HG03460 (cell line): Measurements from ENCODE around the gene WDR27.
"Not testable (repeated sequence)": the region's sequence is repeated elsewhere in the genome, so short reads cannot be mapped to it uniquely, and the experiment has no call there.

Experiments used
- ATAC-seq: cut with Tn5 transposase; IDR thresholded peaks from one replicate; pipeline ENCODE4 v1.9.1; 2021; ENCODE audit not compliant: unreplicated experiment

Gene WDR27

GRCh38 chr6:169452117-169452868 is 249.5 kb downstream of the WDR27 start:
- ATAC-seq = no peak

GRCh38 chr6:169451065-169451838 is 250.6 kb downstream of the WDR27 start:
- no peak for ATAC-seq

- no peak for ATAC-seq
Measured at GRCh38 chr6:169450097-169450496, 251.7 kb downstream of the WDR27 start.

DNA sequence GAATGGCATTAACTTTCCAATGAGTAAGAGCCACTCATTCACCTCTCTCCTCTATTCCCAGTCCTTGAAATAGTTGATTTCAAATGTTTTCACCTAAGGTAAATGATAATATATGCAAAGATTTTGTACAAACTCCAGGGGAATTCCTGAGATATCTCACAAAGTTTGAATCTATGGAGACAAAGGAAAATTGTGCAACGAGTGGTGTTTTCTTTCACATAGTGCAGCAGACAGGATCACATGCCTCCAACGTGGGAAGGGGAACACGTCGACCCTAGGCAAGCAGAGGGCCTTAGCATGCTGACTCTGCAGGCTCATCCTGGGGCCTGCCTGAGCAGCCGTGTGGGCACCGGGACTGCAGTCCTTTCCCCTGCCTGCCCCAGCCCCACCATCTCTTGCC is 252.6 kb downstream of the WDR27 start:
- no peak for ATAC-seq

- ATAC-seq = no peak
Measured at GRCh38 chr6:169445661-169446581, 255.9 kb downstream of the WDR27 start.

GRCh38 chr6:169445227-169445626 is 256.6 kb downstream of the WDR27 start:
- no peak for ATAC-seq

- ATAC-seq = no peak
Measured at GRCh38 chr6:169441292-169441691, 260.5 kb downstream of the WDR27 start.

DNA sequence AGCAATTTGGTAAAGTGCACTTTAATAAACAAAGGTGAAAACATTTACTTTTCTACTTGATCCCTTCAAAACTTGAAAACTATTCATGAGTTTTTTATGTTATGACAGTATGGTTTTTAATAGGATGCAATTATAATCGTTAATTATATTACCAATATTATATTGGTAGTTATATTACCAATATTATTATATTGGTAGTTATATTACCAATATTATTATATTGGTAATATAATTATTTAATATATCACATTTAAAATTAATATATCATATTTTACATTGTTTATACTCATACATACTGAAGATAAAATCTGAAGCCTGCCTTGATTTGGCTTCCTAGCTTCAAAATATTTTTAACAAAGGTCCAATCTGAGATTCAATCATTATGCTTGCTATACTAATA is 262.1 kb downstream of the WDR27 start:
- ATAC-seq = no peak

DNA sequence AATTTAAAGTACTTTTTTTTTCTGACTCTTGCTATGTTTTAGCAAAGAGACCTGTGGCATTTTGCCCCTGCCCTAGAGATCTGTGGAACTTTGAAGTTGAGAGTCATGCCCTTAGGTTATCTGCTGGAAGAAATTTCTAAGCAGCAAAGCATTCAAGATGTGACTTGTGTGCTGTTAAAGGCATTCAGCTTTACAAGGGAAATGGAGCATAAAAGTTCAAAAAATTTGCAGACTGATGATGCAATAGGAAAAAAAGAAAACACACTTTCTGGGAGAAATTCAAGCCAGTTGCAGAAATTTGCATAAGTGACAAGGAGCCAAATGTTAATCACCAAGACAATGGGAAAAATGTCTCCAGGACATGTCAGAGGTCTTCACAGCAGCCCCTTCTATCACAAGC is 267.3 kb downstream of the WDR27 start:
- ATAC-seq = not testable (repeated sequence)

DNA sequence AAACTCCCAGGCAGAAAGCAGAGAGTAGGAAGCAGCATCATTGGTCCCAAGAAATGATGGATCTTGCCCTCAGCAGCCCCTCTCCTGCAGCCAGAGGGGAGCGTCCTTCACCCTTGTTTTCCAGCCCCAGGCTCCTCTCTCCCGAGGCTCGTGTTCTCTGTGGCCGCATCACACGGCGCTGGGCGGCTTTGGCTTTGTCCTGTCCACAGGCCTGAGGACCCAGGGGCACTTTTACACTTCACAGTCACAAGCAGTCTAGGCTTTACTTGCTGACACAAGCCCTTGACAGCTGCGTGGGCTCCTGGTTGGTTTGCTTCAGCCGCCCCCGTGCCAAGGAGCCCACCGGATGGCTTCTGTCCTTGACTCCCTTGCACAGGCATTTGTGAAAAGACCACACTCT is 272.8 kb downstream of the WDR27 start:
- no peak for ATAC-seq

DNA sequence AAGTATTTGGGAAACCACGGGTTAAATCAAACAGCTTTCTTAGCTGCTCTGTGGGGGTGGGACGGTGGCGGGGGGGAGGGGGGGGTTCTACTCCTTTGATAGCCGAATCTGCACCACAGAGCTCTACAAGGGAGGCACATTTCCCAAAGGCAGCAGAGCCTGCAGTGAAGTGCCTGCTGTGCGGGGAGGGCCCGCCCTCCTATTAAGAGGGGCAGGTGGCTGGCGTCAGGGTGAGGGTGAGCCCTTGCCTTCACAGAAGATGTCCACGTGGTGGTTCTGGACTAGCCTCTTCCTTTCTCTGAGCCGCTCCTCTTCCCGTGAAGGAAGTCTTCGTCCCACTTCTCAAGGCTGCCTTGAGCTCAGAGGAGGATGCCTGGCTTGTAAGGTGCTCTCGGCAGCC is 273.3 kb downstream of the WDR27 start:
- ATAC-seq = no peak

DNA sequence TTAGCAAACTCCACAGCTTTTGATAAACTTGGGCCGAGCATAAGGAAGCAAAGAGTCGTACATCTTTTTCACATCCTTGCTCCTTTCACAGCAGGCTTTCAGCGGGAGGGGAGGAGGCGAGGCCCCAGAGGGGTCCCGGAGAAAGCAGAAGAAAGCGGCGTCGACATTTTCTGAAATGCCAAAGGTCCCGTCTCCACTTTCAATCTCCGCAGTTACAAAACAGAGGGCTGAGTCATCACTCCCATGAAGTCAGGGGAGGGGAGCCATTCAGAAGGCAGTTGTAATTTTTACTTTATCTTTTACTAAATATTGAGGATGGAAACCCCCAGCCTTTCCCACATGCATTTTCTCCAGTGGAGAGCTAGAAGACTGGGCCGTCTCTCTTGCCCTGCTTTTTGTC is 274.0 kb downstream of the WDR27 start:
- no peak for ATAC-seq

DNA sequence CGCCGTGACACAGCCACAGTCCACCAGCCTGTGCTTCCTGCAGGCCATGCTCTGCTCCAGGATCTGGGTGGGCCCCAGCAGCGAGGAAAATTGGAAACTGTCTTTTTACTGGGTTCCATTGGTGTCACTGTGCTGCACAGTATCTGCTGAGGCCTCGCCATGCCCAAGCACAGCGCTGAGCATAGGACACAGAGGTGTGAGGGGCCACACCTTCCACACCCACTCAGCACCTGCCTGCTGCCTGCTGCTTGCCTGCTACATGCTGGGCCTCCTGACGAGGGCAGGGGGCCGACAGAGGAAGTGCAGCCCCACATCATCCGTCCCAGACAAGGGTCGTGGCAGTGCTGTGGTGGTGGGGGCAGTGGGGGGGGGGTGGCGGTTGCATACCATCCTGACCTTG is 275.2 kb downstream of the WDR27 start:
- ATAC-seq = no peak

- ATAC-seq = no peak
Measured at GRCh38 chr6:169425628-169426370, 276.0 kb downstream of the WDR27 start.

- ATAC-seq = no peak
Measured at GRCh38 chr6:169424821-169425240, 277.0 kb downstream of the WDR27 start.

- ATAC-seq = no peak
Measured at GRCh38 chr6:169424149-169424804, 277.6 kb downstream of the WDR27 start.

DNA sequence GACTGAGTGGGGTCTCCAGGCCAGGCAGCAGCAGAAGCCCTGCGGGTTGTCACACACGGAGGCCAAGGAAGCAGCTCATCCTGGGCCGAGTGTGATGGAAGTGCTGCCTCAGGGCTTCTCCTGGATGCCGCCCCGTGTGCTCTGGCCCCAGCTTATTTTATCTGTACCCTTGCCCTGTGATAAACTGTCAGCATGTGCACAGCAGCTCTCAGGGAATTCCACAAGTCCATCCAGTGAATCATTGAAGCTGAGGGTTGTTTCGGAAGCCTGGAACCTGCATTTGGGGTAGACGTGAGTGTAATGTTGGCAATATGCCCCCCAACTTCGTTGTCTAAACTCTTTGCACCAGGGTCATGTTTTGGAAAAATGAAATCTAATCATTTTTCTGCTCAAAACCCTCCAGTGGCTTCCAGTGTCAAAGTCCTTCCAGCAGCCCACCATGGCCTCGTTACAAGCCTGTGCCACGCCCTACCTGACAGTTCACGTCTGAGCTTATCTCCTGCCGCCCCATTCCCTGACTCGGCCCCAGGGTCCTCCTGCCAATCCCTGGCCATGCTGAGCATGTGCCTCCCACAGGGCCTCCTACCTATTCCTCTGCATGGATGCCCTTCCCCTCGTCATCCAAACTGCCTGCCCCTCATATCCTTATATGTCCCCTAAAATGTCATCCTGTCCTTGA is 280.1 kb downstream of the WDR27 start:
- no peak for ATAC-seq

DNA sequence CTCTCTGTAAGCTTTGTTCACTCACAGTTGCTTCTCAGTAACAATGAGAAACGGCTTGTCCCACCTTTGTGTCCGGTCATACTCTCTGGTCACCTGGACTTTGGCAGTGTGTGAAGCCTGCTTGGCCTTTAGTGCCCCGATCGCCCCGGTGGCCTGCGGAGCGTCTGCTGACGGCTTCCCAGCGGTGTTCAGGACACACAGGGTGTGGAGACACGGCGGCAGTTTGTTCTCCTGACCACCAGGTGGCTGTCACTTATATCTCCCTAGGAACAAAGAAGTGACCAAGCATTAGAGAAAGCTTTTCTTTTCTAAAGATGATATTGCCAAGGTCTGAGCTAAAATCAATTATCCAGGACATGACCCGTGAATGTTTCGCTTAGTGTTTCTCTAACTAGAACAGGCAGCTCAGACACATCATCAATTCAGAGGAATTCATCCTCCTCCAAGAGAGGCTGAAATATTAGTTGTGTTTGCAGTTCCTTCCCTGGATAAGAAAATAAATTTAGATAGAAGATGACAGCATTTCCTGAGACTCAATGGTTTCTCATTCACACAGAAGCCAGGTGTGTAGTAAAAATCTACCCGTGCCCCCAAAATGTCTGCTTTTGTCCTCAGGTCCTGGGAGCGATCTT is 280.8 kb downstream of the WDR27 start:
- ATAC-seq = no peak

DNA sequence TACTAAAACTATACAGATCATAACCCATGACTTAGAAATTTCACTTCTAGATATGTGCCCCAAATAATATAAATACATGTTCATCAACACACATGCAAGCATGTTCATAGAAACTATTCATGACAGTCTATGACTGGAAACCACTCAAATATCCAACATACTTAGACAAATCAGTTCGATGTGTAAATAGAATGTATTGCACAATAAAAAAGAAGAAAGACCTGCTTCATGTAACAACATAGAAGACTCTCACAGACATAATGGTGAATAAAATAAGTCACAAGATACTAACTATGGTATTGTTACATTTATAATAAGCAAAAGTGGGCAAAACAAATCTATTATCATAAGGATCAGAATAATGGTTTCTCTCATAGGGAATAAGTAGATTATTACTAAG is 284.7 kb downstream of the WDR27 start:
- no peak for ATAC-seq
